H9 (cell line): ENCODE measurements around the gene ITPR3. TPM values are rescaled to one million over a fixed set of nuclear protein-coding genes. Genes with fewer than 3 reads are reported as not detected.

Experiments used
- DNase-seq: peaks from one replicate; pipeline ENCODE4 v3.0.0-alpha.2; 2017
- H2AFZ ChIP-seq: one replicate; pipeline ENCODE4 v1.6.1; 2013; ENCODE audit warnings: mild to moderate bottlenecking, low read length, control low read depth, moderate library complexity
- H2AK5ac ChIP-seq: 2 replicates; pipeline ENCODE4 v1.6.1; 2013; ENCODE audit warnings: low read length, control low read depth, mixed read lengths; ENCODE audit not compliant: insufficient read length
- H2BK120ac ChIP-seq: one replicate; pipeline ENCODE4 v1.6.1; 2013; ENCODE audit warnings: low read depth, mild to moderate bottlenecking, low read length, control low read depth, inconsistent platforms; ENCODE audit not compliant: poor library complexity, severe bottlenecking
- H2BK12ac ChIP-seq: 2 replicates; pipeline ENCODE4 v1.6.1; 2013; ENCODE audit warnings: low read length, control low read depth, mixed read lengths, low read depth; ENCODE audit not compliant: insufficient read length
- H2BK15ac ChIP-seq: 2 replicates; pipeline ENCODE4 v1.6.1; 2013; ENCODE audit warnings: low read depth, low read length, control low read depth
- H2BK20ac ChIP-seq: one replicate; pipeline ENCODE4 v1.6.1; 2013; ENCODE audit warnings: low read depth, mild to moderate bottlenecking, low read length, control low read depth, inconsistent platforms; ENCODE audit not compliant: poor library complexity, severe bottlenecking
- H2BK5ac ChIP-seq: 2 replicates; pipeline ENCODE4 v1.6.1; 2013; ENCODE audit warnings: low read length, control low read depth, mixed read lengths; ENCODE audit not compliant: insufficient read length
- H3K14ac ChIP-seq: 2 replicates; pipeline ENCODE4 v1.6.1; 2013; ENCODE audit warnings: low read length, control low read depth; ENCODE audit not compliant: insufficient read depth
- H3K18ac ChIP-seq: 2 replicates; pipeline ENCODE4 v1.6.1; 2013; ENCODE audit warnings: low read depth, mild to moderate bottlenecking, mixed read lengths, low read length, control low read depth; ENCODE audit not compliant: insufficient read length
- H3K23ac ChIP-seq: 2 replicates; pipeline ENCODE4 v1.6.1; 2013; ENCODE audit warnings: low read length, control low read depth, mixed read lengths, low read depth; ENCODE audit not compliant: insufficient read length
- H3K23me2 ChIP-seq: 2 replicates; pipeline ENCODE4 v1.6.1; 2013; ENCODE audit warnings: low read depth, mild to moderate bottlenecking, mixed read lengths, low read length, control low read depth; ENCODE audit not compliant: insufficient read length, poor library complexity, severe bottlenecking
- H3K27ac ChIP-seq: 2 replicates; pipeline ENCODE4 v1.5.1; 2013; ENCODE audit warnings: low read length, control low read depth, mixed read lengths, low read depth; ENCODE audit not compliant: insufficient read length
- H3K27me3 ChIP-seq: 2 replicates; pipeline ENCODE4 v1.6.1; 2013; ENCODE audit warnings: low read length, control low read depth, inconsistent platforms; ENCODE audit not compliant: insufficient read depth
- H3K4ac ChIP-seq: 2 replicates; pipeline ENCODE4 v1.6.1; 2013; ENCODE audit warnings: low read depth, mild to moderate bottlenecking, control low read depth, inconsistent platforms, low read length, moderate library complexity
- H3K4me1 ChIP-seq: 2 replicates; pipeline ENCODE4 v1.6.1; 2013; ENCODE audit warnings: low read length, control low read depth, inconsistent platforms; ENCODE audit not compliant: insufficient read depth
- H3K4me2 ChIP-seq: 2 replicates; pipeline ENCODE4 v1.6.1; 2013; ENCODE audit warnings: low read length, control low read depth, mixed read lengths; ENCODE audit not compliant: insufficient read length, insufficient read depth
- H3K56ac ChIP-seq: 2 replicates; pipeline ENCODE4 v1.6.1; 2013; ENCODE audit warnings: low read depth, mild to moderate bottlenecking, mixed read lengths, low read length, control low read depth; ENCODE audit not compliant: insufficient read length
- H3K79me1 ChIP-seq: 2 replicates; pipeline ENCODE4 v1.6.1; 2013; ENCODE audit warnings: low read depth, mild to moderate bottlenecking, moderate library complexity, low read length, control low read depth, inconsistent platforms; ENCODE audit not compliant: insufficient read depth, poor library complexity, severe bottlenecking
- H3K79me2 ChIP-seq: 2 replicates; pipeline ENCODE4 v1.6.1; 2013; ENCODE audit warnings: low read length, control low read depth, inconsistent platforms; ENCODE audit not compliant: insufficient read depth
- H3K9ac ChIP-seq: 2 replicates; pipeline ENCODE4 v1.6.1; 2013; ENCODE audit warnings: low read length, control low read depth, mixed read lengths; ENCODE audit not compliant: insufficient read length; ENCODE audit errors: extremely low read depth
- H3K9me3 ChIP-seq: one replicate; pipeline ENCODE4 v1.6.1; 2013; ENCODE audit warnings: low read depth, low read length, inconsistent platforms; ENCODE audit not compliant: control insufficient read depth
- H3T11ph ChIP-seq: one replicate; pipeline ENCODE4 v1.6.1; 2013; ENCODE audit warnings: mild to moderate bottlenecking, low read length, control low read depth, inconsistent platforms
- H4K20me1 ChIP-seq: one replicate; pipeline ENCODE4 v1.6.1; 2013; ENCODE audit not compliant: control insufficient read depth, insufficient read length, insufficient read depth
- H4K5ac ChIP-seq: 2 replicates; pipeline ENCODE4 v1.6.1; 2013; ENCODE audit warnings: low read depth, mild to moderate bottlenecking, mixed read lengths, low read length, control low read depth; ENCODE audit not compliant: insufficient read length
- H4K8ac ChIP-seq: replicated peaks from 2 replicates; pipeline ENCODE4 v1.6.1; 2013; ENCODE audit warnings: low read length, control low read depth, mixed read lengths, low read depth; ENCODE audit not compliant: insufficient read length
- H4K91ac ChIP-seq: 2 replicates; pipeline ENCODE4 v1.6.1; 2013; ENCODE audit warnings: low read depth, mild to moderate bottlenecking, moderate library complexity, mixed read lengths, low read length, control low read depth; ENCODE audit not compliant: insufficient read length
- H3K27ac Mint-ChIP-seq, 3 experiments: 2 replicates in 2 of 3; 3 replicates in 1 of 3; pipeline ENCODE4 v1.8.0; 2020 to 2021; ENCODE audit warnings: mixed read lengths in 3 of 3, mild to moderate bottlenecking in 1 of 3, moderate library complexity in 1 of 3
- H3K27me3 Mint-ChIP-seq: 2 replicates; pipeline ENCODE4 v1.8.0; 2021; ENCODE audit warnings: low read depth, mild to moderate bottlenecking, moderate library complexity, mixed read lengths
- H3K36me3 Mint-ChIP-seq, 3 experiments: 2 replicates in 2 of 3; 3 replicates in 1 of 3; pipeline ENCODE4 v1.8.0; 2020 to 2021; ENCODE audit warnings: low read depth in 3 of 3, mixed read lengths in 3 of 3; ENCODE audit not compliant: insufficient read depth in 1 of 3
- H3K4me1 Mint-ChIP-seq, 2 experiments: 2 replicates each; pipeline ENCODE4 v1.8.0; 2020; ENCODE audit warnings: mixed read lengths in 2 of 2
- H3K4me3 Mint-ChIP-seq, 2 experiments: 2 replicates in 1 of 2; 3 replicates in 1 of 2; pipeline ENCODE4 v1.8.0; 2020 to 2021; ENCODE audit warnings: mild to moderate bottlenecking in 2 of 2, mixed read lengths in 2 of 2, moderate library complexity in 1 of 2
- H3K9me3 Mint-ChIP-seq, 2 experiments: 2 replicates in 1 of 2; 3 replicates in 1 of 2; pipeline ENCODE4 v1.8.0; 2020; ENCODE audit warnings: mild to moderate bottlenecking in 2 of 2, mixed read lengths in 2 of 2, moderate library complexity in 1 of 2
- WGBS: extraction: QIAGEN DNeasy Blood & Tissue Kit; methylation state at CpG from one replicate; pipeline ENCODE4 v1.1.7; 2013; ENCODE audit warnings: missing lambda C conversion rate, low lambda C conversion rate, mixed read lengths; ENCODE audit not compliant: insufficient read length; ENCODE audit errors: extremely low coverage; 5-methylcytosine and 5-hydroxymethylcytosine counted together
- total RNA-seq: library from RNA; stranded (reverse); gene quantifications from 2 replicates; pipeline ENCODE4 v1.2.1, GENCODE V29; 2021
- TF ChIP-seq, protein P1 (sequence below): fragments of 200-600 bp; sonication (generic); conservative IDR thresholded peaks from 3 replicates; pipeline ENCODE4 v1.8.0; 2021; ENCODE audit warnings: antibody characterized with exemption, mild to moderate bottlenecking

ITPR3 gene
- total RNA-seq, 1 experiment from 2014 or later, result 40.3 TPM

- Histone ChIP-seq H2AK5ac (no peak overlapping the region), H2BK5ac (no peak overlapping the region), H3K4me1 (no peaks in the 10 kb centered on the region), H4K8ac (no peak overlapping the region), H4K91ac (no peak overlapping the region), H4K5ac (no peak overlapping the region), H2BK120ac (no peak overlapping the region), H3K23me2 (no peaks in the 10 kb centered on the region), H3K27me3 (no peaks in the 10 kb centered on the region), H4K20me1 (no peaks in the 10 kb centered on the region), H2AFZ (no peak overlapping the region), H3K23ac (no peak overlapping the region), H2BK20ac (no peak overlapping the region), H3K4me2 (no peak overlapping the region), H3K4ac (no peak overlapping the region), H3K14ac (no peak overlapping the region), H2BK15ac (no peak overlapping the region), H3K27ac (no peak overlapping the region), H3K56ac (no peak overlapping the region), H3K9ac (no peak overlapping the region), H3K18ac (no peak overlapping the region), H3K9me3 (no peaks in the 10 kb centered on the region), H3K79me1 (no peaks in the 10 kb centered on the region), H2BK12ac (no peak overlapping the region), H3K79me2 (no peaks in the 10 kb centered on the region), H3T11ph (no peak overlapping the region)
- Mint-ChIP-seq H3K9me3 (no peaks in the 10 kb centered on the region), H3K36me3 (peaks cover 30 to 84% (median 70%) of the 10 kb centered on the region in 3 experiments), H3K27me3 (no peaks in the 10 kb centered on the region), H3K4me1 (no peaks in the 10 kb centered on the region), H3K4me3 (no peak overlapping the region; a peak in 1 of 5 replicates), H3K27ac (peak overlapping the region in 1 of 3 experiments; percentile 53; a peak in 2 of 7 replicates)
- TF ChIP-seq, protein P1, sequence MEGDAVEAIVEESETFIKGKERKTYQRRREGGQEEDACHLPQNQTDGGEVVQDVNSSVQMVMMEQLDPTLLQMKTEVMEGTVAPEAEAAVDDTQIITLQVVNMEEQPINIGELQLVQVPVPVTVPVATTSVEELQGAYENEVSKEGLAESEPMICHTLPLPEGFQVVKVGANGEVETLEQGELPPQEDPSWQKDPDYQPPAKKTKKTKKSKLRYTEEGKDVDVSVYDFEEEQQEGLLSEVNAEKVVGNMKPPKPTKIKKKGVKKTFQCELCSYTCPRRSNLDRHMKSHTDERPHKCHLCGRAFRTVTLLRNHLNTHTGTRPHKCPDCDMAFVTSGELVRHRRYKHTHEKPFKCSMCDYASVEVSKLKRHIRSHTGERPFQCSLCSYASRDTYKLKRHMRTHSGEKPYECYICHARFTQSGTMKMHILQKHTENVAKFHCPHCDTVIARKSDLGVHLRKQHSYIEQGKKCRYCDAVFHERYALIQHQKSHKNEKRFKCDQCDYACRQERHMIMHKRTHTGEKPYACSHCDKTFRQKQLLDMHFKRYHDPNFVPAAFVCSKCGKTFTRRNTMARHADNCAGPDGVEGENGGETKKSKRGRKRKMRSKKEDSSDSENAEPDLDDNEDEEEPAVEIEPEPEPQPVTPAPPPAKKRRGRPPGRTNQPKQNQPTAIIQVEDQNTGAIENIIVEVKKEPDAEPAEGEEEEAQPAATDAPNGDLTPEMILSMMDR, result no peak
- DNase-seq, result no peak
- no CpG with 5 or more reads among the region's 20 CpGs for WGBS
Observed at GRCh38 chr6:33679761-33680160, 58.6 kb downstream of the ITPR3 start.
